Gastroesophageal sphincter (tissue), 4 donors: ENCODE measurements around the gene RAB18. TPM values are rescaled to one million over a fixed set of nuclear protein-coding genes. Genes with fewer than 3 reads are reported as not detected.

ENCODE experiments used
- ATAC-seq: fragments of 150-250 bp; one replicate; pipeline ENCODE4 v1.9.1; 2016; ENCODE audit warnings: mild to moderate bottlenecking, moderate library complexity
- H3K27ac ChIP-seq, 4 donors: fragments of 200-600 bp; sonication (generic) in 3 of 4; 1 replicate in 3 of 4; 2 replicates in 1 of 4; pipeline ENCODE4 v1.5.1; 2016 to 2019
- H3K27me3 ChIP-seq: fragments of 200-600 bp; sonication (generic); one replicate; pipeline ENCODE4 v1.5.1; 2019
- H3K36me3 ChIP-seq, 2 donors: fragments of 200-600 bp; sonication (generic); one replicate each; pipeline ENCODE4 v1.5.1; 2019; ENCODE audit warnings: control low read depth in 1 of 2
- H3K4me1 ChIP-seq, 3 donors: fragments of 200-600 bp; sonication (generic); 1 replicate in 2 of 3; 2 replicates in 1 of 3; pipeline ENCODE4 v1.5.1; 2016 to 2019; ENCODE audit warnings: control low read depth in 2 of 3
- H3K4me3 ChIP-seq, 2 donors: fragments of 200-600 bp; sonication (generic); one replicate each; pipeline ENCODE4 v1.5.1; 2019; ENCODE audit warnings: mild to moderate bottlenecking in 1 of 2, moderate library complexity in 1 of 2
- H3K9me3 ChIP-seq, 3 donors: fragments of 200-600 bp; sonication (generic); one replicate each; pipeline ENCODE4 v1.5.1; 2017 to 2019; ENCODE audit warnings: control low read depth in 2 of 3
- EP300 ChIP-seq: sonication (generic); formaldehyde crosslinking; IDR thresholded peaks from one replicate; pipeline ENCODE4 v1.6.1; 2017; ENCODE audit warnings: antibody characterized with exemption, mild to moderate bottlenecking
- POLR2A ChIP-seq, 2 donors: fragments of 450-650 bp; IDR thresholded peaks; one replicate each; pipeline ENCODE4 v1.6.1; 2017; ENCODE audit warnings: antibody characterized with exemption in 2 of 2, mild to moderate bottlenecking in 2 of 2, moderate library complexity in 1 of 2
- POLR2AphosphoS5 ChIP-seq: sonication (generic); formaldehyde crosslinking; IDR thresholded peaks from one replicate; pipeline ENCODE4 v1.6.1; 2017; ENCODE audit warnings: antibody characterized with exemption
- WGBS, 2 donors: methylation state at CpG; one replicate each; pipeline ENCODE4 v1.1.5; 2018; ENCODE audit warnings: low coverage in 1 of 2; 5-methylcytosine and 5-hydroxymethylcytosine counted together
- total RNA-seq, 4 donors: library from RNA; depleted of rRNA; stranded (reverse); fragments of >200 nt; gene quantifications; one replicate each; pipeline ENCODE4 v1.1.0, GENCODE V29; 2016
- TF ChIP-seq, protein P1 (sequence below), 4 experiments: fragments of 200-600 bp in 2 of 4; fragments of 450-650 bp in 2 of 4; sonication (generic) in 1 of 4; IDR thresholded peaks; one replicate each; pipeline ENCODE4 v1.5.1; 2017 to 2019; ENCODE audit warnings: antibody characterized with exemption in 4 of 4, mild to moderate bottlenecking in 2 of 4, moderate library complexity in 2 of 4

The RAB18 gene
- total RNA-seq, 4 donors from 2014 or later: 40.5 to 104 (median 77.5) TPM

GRCh38 chr10:27527666-27528295, 23.7 kb downstream of the RAB18 start:
- 73 to 74% methylated on average over 6 of the region's 6 CpGs for WGBS, 2 donors
- ATAC-seq: no peak
- TF ChIP-seq, protein P1, sequence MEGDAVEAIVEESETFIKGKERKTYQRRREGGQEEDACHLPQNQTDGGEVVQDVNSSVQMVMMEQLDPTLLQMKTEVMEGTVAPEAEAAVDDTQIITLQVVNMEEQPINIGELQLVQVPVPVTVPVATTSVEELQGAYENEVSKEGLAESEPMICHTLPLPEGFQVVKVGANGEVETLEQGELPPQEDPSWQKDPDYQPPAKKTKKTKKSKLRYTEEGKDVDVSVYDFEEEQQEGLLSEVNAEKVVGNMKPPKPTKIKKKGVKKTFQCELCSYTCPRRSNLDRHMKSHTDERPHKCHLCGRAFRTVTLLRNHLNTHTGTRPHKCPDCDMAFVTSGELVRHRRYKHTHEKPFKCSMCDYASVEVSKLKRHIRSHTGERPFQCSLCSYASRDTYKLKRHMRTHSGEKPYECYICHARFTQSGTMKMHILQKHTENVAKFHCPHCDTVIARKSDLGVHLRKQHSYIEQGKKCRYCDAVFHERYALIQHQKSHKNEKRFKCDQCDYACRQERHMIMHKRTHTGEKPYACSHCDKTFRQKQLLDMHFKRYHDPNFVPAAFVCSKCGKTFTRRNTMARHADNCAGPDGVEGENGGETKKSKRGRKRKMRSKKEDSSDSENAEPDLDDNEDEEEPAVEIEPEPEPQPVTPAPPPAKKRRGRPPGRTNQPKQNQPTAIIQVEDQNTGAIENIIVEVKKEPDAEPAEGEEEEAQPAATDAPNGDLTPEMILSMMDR (IDR thresholded peaks at IDR 0.05): no peak
- TF ChIP-seq POLR2AphosphoS5 (no peak), POLR2A (IDR thresholded peaks at IDR 0.05) (no peak), EP300 (no peak)
- Histone ChIP-seq H3K9me3 (no peaks in the 10 kb centered on the region), H3K36me3 (no peaks in the 10 kb centered on the region), H3K4me1 (peaks cover 9 to 61% (median 10%) of the 10 kb centered on the region in 3 donors), H3K4me3 (no peak overlapping the region), H3K27me3 (no peaks in the 10 kb centered on the region), H3K27ac (no peak overlapping the region)

DNA sequence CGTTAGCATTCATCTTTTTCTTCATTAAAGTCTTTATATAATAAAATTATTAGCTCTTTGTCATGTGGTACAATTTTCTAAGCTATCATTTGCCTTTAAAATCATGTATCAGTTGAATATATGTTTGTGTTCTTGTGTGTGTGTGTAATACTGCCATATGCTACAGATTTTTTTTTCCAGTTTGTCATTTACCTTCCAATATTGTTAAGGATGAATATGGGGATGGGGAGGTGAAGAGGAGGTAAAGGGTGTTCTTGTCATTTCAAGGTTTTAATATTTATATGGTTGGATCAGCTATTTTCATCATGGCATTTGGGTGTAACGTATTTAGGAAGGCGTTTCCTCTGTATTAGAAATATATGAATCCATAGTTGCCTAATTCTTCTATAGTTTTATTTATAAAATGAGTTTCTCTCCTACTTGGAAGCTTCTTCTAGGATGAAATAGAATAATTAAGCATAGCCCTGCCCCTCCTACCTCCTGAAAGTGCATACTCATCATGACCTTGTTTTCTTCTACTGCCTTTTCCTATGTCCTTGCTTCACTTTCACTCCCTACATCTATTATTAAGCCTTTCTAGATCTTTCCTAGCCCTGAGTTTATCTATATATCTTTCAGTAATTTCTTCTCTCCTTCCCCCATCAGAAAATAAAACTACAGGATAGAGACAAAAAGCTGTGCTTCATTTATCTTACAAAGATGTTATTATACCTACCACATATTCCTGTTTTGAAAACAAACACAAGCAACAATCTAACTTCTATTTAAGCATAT, 25.1 kb downstream of the RAB18 start:
- Histone ChIP-seq H3K4me3 (no peak overlapping the region), H3K27ac (no peak overlapping the region), H3K9me3 (no peaks in the 10 kb centered on the region), H3K36me3 (peaks cover 0 to 5% of the 10 kb centered on the region in 2 donors), H3K27me3 (no peaks in the 10 kb centered on the region), H3K4me1 (peaks cover 9 to 55% (median 10%) of the 10 kb centered on the region in 3 donors)
- TF ChIP-seq POLR2A (IDR thresholded peaks at IDR 0.05) (no peak), POLR2AphosphoS5 (no peak), EP300 (no peak)
- TF ChIP-seq, protein P1 (IDR thresholded peaks at IDR 0.05): no peak
- no peak for ATAC-seq
- WGBS, 2 donors: 95 to 96% methylated on average over 3 of the region's 3 CpGs

DNA sequence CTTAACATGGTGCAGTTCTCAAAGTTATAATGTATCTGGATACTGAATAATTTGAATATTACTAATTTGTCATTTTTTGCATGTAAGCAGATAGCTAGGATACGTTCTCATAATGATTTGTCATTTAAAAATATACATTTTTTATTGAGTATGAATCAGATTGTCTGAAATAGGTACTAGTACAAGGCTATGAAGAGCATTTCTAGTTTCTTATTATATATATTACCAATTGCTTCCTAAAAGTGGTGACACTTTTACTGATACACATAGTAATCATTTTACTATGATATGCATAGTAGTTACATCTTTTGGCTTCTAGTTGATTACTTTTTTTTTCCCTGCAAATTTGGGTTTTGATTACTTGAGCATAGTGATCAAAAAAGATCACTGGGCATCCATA, 26.4 kb downstream of the RAB18 start:
- ATAC-seq: no peak
- peaks cover 9 to 43% (median 10%) of the 10 kb centered on the region in 3 donors for H3K4me1 ChIP-seq
- TF ChIP-seq, protein P1 (IDR thresholded peaks at IDR 0.05): no peak
- TF ChIP-seq POLR2AphosphoS5 (no peak), POLR2A (IDR thresholded peaks at IDR 0.05) (no peak), EP300 (no peak)

DNA sequence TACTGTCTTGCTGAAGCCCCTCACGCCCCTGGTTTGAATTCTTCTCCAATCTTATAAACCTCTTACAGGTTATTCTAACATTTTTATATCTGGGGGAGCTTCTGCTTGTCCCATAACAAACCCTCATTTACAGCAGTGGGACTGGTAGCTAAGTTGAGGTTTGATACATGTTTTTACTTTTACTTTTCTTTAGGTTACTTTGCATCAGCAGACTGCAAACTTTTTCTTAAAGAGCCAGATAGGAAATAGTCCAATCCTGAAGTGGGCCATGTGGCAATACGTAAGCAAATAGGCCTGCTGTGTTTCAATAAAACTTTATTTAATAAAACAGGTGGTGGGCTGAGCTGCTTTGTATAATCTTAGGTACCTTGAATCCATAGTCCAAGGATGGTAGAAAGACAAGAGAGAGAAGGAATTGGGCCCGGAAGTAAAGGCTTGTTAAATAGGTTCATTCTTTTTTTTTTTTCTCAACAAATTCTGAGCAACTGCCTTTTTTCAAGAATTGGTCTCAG, 27.3 kb downstream of the RAB18 start:
- Histone ChIP-seq H3K4me3 (no peak overlapping the region), H3K27ac (no peak overlapping the region), H3K36me3 (peaks cover 0 to 24% of the 10 kb centered on the region in 2 donors), H3K4me1 (peaks cover 2 to 34% (median 4%) of the 10 kb centered on the region in 3 donors), H3K27me3 (no peaks in the 10 kb centered on the region), H3K9me3 (no peaks in the 10 kb centered on the region)
- ATAC-seq: no peak
- 91 to 94% methylated on average over 3 of the region's 3 CpGs for WGBS, 2 donors
- TF ChIP-seq POLR2A (IDR thresholded peaks at IDR 0.05) (no peak), EP300 (no peak), POLR2AphosphoS5 (no peak)
- TF ChIP-seq, protein P1 (IDR thresholded peaks at IDR 0.05): no peak

More for the DNA sequence above, 26.4 kb downstream of the RAB18 start:
- WGBS, 2 donors: 81 to 100% methylated on average over 1 of the region's 1 CpG
- H3K27ac ChIP-seq: no peak overlapping the region
- H3K4me3 ChIP-seq: no peak overlapping the region
- peaks cover 0 to 18% of the 10 kb centered on the region in 2 donors for H3K36me3 ChIP-seq
- no peaks in the 10 kb centered on the region for H3K9me3 ChIP-seq
- H3K27me3 ChIP-seq: no peaks in the 10 kb centered on the region
